Measurements from ENCODE around the gene FAM163B.

FAM163B gene

GRCh38 chr9:133587466-133587865, 21.7 kb downstream of the FAM163B start:
- H3K36me3 Mint-ChIP-seq (ENCODE audit: insufficient read depth): no peaks in the 10 kb centered on the region
- H3K9me3 Mint-ChIP-seq: no peaks in the 10 kb centered on the region
- H3K27me3 Mint-ChIP-seq: peaks cover 31% of the 10 kb centered on the region
- no peaks in the 10 kb centered on the region for H3K4me1 Mint-ChIP-seq
- ATAC-seq (replicated peaks; ENCODE audit: extremely low read depth, poor library complexity, severe bottlenecking) (no peak), DNase-seq (ENCODE audit: low spot score in 2 of 2) (no peak)
- no peak overlapping the region for H3K4me3 Mint-ChIP-seq
- H3K27ac Mint-ChIP-seq (ENCODE audit: low read depth): no peak overlapping the region

- ATAC-seq (replicated peaks; ENCODE audit: extremely low read depth, poor library complexity, severe bottlenecking): no peak
- Mint-ChIP-seq H3K27me3 (peaks cover 35% of the 10 kb centered on the region), H3K27ac (ENCODE audit: low read depth) (no peak overlapping the region), H3K36me3 (ENCODE audit: insufficient read depth) (no peaks in the 10 kb centered on the region), H3K4me1 (no peaks in the 10 kb centered on the region), H3K9me3 (no peaks in the 10 kb centered on the region), H3K4me3 (no peak overlapping the region)
- DNase-seq (ENCODE audit: low spot score in 2 of 2): no peak
These were observed 22.1 kb downstream of the FAM163B start for GRCh38 chr9:133587051-133587450.

- Mint-ChIP-seq H3K36me3 (ENCODE audit: insufficient read depth) (no peaks in the 10 kb centered on the region), H3K4me1 (no peaks in the 10 kb centered on the region), H3K9me3 (no peaks in the 10 kb centered on the region), H3K27ac (ENCODE audit: low read depth) (no peak overlapping the region), H3K4me3 (no peak overlapping the region), H3K27me3 (peaks cover 48% of the 10 kb centered on the region)
- DNase-seq (ENCODE audit: low spot score in 2 of 2): no peak
- no peak for ATAC-seq (replicated peaks; ENCODE audit: extremely low read depth, poor library complexity, severe bottlenecking)
These were observed 23.5 kb downstream of the FAM163B start for GRCh38 chr9:133585481-133586351.

GRCh38 chr9:133584559-133585476, 24.4 kb downstream of the FAM163B start:
- DNase-seq (ENCODE audit: low spot score in 2 of 2) (no peak), ATAC-seq (replicated peaks; ENCODE audit: extremely low read depth, poor library complexity, severe bottlenecking) (no peak)
- Mint-ChIP-seq H3K36me3 (ENCODE audit: insufficient read depth) (no peaks in the 10 kb centered on the region), H3K27ac (ENCODE audit: low read depth) (no peak overlapping the region), H3K27me3 (peaks cover 57% of the 10 kb centered on the region), H3K4me1 (no peaks in the 10 kb centered on the region), H3K4me3 (no peak overlapping the region), H3K9me3 (no peaks in the 10 kb centered on the region)

- no peaks in the 10 kb centered on the region for H3K36me3 Mint-ChIP-seq (ENCODE audit: insufficient read depth)
- ATAC-seq (replicated peaks; ENCODE audit: extremely low read depth, poor library complexity, severe bottlenecking) (no peak), DNase-seq (ENCODE audit: low spot score in 2 of 2) (no peak)
- no peaks in the 10 kb centered on the region for H3K9me3 Mint-ChIP-seq
- H3K4me3 Mint-ChIP-seq: no peak overlapping the region
- no peak overlapping the region for H3K27ac Mint-ChIP-seq (ENCODE audit: low read depth)
- no peaks in the 10 kb centered on the region for H3K4me1 Mint-ChIP-seq
- H3K27me3 Mint-ChIP-seq: peaks cover 64% of the 10 kb centered on the region
These were observed 25.0 kb downstream of the FAM163B start for GRCh38 chr9:133584167-133584558.

GRCh38 chr9:133583586-133583985, 25.6 kb downstream of the FAM163B start:
- H3K27ac Mint-ChIP-seq (ENCODE audit: low read depth): no peak overlapping the region
- no peak for DNase-seq (ENCODE audit: low spot score in 2 of 2)
- no peaks in the 10 kb centered on the region for H3K9me3 Mint-ChIP-seq
- H3K4me1 Mint-ChIP-seq: no peaks in the 10 kb centered on the region
- no peak overlapping the region for H3K4me3 Mint-ChIP-seq
- ATAC-seq (replicated peaks; ENCODE audit: extremely low read depth, poor library complexity, severe bottlenecking): no peak
- peaks cover 69% of the 10 kb centered on the region for H3K27me3 Mint-ChIP-seq
- H3K36me3 Mint-ChIP-seq (ENCODE audit: insufficient read depth): no peaks in the 10 kb centered on the region

- DNase-seq (ENCODE audit: low spot score in 2 of 2) (no peak), ATAC-seq (replicated peaks; ENCODE audit: extremely low read depth, poor library complexity, severe bottlenecking) (no peak)
- Mint-ChIP-seq H3K27me3 (peaks cover 73% of the 10 kb centered on the region), H3K36me3 (ENCODE audit: insufficient read depth) (no peaks in the 10 kb centered on the region), H3K9me3 (no peaks in the 10 kb centered on the region), H3K4me1 (no peaks in the 10 kb centered on the region), H3K27ac (ENCODE audit: low read depth) (no peak overlapping the region), H3K4me3 (no peak overlapping the region)
These were observed 26.1 kb downstream of the FAM163B start for GRCh38 chr9:133583111-133583510.

GRCh38 chr9:133582501-133583045, 26.6 kb downstream of the FAM163B start:
- Mint-ChIP-seq H3K36me3 (ENCODE audit: insufficient read depth) (no peaks in the 10 kb centered on the region), H3K27me3 (peaks cover 79% of the 10 kb centered on the region), H3K4me1 (no peaks in the 10 kb centered on the region), H3K9me3 (no peaks in the 10 kb centered on the region), H3K27ac (ENCODE audit: low read depth) (no peak overlapping the region), H3K4me3 (no peak overlapping the region)
- DNase-seq (ENCODE audit: low spot score in 2 of 2) (no peak), ATAC-seq (replicated peaks; ENCODE audit: extremely low read depth, poor library complexity, severe bottlenecking) (no peak)

GRCh38 chr9:133581513-133582343, 27.5 kb downstream of the FAM163B start:
- Mint-ChIP-seq H3K36me3 (ENCODE audit: insufficient read depth) (no peaks in the 10 kb centered on the region), H3K4me3 (no peak overlapping the region), H3K4me1 (peaks cover 3% of the 10 kb centered on the region), H3K27me3 (peaks cover 87% of the 10 kb centered on the region), H3K9me3 (no peaks in the 10 kb centered on the region), H3K27ac (ENCODE audit: low read depth) (no peak overlapping the region)
- DNase-seq (ENCODE audit: low spot score in 2 of 2): no peak
- ATAC-seq (replicated peaks; ENCODE audit: extremely low read depth, poor library complexity, severe bottlenecking): no peak

GRCh38 chr9:133581011-133581410, 28.2 kb downstream of the FAM163B start:
- Mint-ChIP-seq H3K4me3 (no peak overlapping the region), H3K36me3 (ENCODE audit: insufficient read depth) (no peaks in the 10 kb centered on the region), H3K4me1 (peaks cover 5% of the 10 kb centered on the region), H3K27ac (ENCODE audit: low read depth) (no peak overlapping the region), H3K9me3 (no peaks in the 10 kb centered on the region), H3K27me3 (peaks cover 94% of the 10 kb centered on the region)
- DNase-seq (ENCODE audit: low spot score in 2 of 2) (no peak), ATAC-seq (replicated peaks; ENCODE audit: extremely low read depth, poor library complexity, severe bottlenecking) (no peak)

- Mint-ChIP-seq H3K27ac (ENCODE audit: low read depth) (no peak overlapping the region), H3K36me3 (ENCODE audit: insufficient read depth) (no peaks in the 10 kb centered on the region), H3K4me3 (no peak overlapping the region), H3K9me3 (no peaks in the 10 kb centered on the region), H3K4me1 (peaks cover 5% of the 10 kb centered on the region), H3K27me3 (peaks cover 94% of the 10 kb centered on the region)
- ATAC-seq (replicated peaks; ENCODE audit: extremely low read depth, poor library complexity, severe bottlenecking) (no peak), DNase-seq (ENCODE audit: low spot score in 2 of 2) (no peak)
These were observed 28.8 kb downstream of the FAM163B start for GRCh38 chr9:133580419-133580738.
